HL-60 (cell line): ENCODE results near the gene OSBPL7.

Source experiments
- CTCF ChIP-seq: IDR thresholded peaks from one replicate; pipeline ENCODE4 v1.5.1; 2011; ENCODE audit warnings: low read length, control low read depth, inconsistent platforms; ENCODE audit not compliant: insufficient read depth
- POLR2AphosphoS5 ChIP-seq: IDR thresholded peaks from 2 replicates; pipeline ENCODE4 v1.6.1; 2012; ENCODE audit warnings: low read depth

GRCh38 chr17:47763913-47764582, 57.5 kb downstream of the OSBPL7 start:
- TF ChIP-seq CTCF, result no peak
- no peak for TF ChIP-seq POLR2AphosphoS5
